ENCODE results near the gene MRGPRX2.

MRGPRX2 gene

DNA sequence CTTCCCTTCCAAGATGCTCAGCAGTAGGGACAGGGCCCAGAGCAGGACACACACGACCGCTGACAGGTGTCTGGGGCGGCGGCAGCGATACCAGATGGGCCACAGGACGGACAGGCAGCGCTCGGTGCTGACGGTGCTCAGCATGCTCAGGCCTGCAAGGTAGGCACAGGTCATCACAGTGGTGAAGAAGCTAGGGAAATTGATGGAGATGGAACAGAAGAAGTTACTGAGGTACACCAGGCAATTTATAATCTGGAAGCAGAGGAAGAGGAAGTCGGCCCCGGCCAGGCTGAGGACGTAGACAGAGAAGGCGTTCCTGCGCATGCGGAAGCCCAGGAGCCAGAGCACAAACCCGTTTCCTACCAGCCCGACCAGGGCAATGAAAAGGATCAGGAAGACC is 4.6 kb downstream of the MRGPRX2 start:
- no peak for DNase-seq (ENCODE audit: extremely low read depth, low read depth)
- TF ChIP-seq, protein P1, sequence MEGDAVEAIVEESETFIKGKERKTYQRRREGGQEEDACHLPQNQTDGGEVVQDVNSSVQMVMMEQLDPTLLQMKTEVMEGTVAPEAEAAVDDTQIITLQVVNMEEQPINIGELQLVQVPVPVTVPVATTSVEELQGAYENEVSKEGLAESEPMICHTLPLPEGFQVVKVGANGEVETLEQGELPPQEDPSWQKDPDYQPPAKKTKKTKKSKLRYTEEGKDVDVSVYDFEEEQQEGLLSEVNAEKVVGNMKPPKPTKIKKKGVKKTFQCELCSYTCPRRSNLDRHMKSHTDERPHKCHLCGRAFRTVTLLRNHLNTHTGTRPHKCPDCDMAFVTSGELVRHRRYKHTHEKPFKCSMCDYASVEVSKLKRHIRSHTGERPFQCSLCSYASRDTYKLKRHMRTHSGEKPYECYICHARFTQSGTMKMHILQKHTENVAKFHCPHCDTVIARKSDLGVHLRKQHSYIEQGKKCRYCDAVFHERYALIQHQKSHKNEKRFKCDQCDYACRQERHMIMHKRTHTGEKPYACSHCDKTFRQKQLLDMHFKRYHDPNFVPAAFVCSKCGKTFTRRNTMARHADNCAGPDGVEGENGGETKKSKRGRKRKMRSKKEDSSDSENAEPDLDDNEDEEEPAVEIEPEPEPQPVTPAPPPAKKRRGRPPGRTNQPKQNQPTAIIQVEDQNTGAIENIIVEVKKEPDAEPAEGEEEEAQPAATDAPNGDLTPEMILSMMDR (IDR thresholded peaks at IDR 0.05; ENCODE audit: low read depth, low read length): no peak

DNA sequence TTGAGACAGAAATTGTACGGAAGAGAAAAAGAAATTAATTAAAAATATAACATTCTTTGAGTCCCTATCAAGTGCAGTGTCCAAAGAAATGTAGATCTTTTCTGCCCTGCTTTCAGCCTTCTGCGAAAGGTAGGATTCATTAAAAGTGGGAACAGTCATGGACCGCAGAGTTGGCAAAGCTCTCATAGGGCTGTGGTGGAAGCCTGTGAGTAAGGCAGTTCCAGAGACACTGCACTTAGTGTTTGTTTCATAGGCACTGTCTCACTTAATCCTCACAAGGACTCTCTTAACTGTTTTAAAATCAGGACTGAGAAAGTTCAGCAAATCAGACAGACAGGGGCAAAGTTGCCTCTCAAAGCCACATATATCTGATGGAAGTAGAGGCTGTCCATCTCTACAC is 5.5 kb downstream of the MRGPRX2 start:
- DNase-seq (ENCODE audit: extremely low read depth, low read depth): no peak
- TF ChIP-seq, protein P1 (IDR thresholded peaks at IDR 0.05; ENCODE audit: low read depth, low read length): no peak

- TF ChIP-seq, protein P1 (IDR thresholded peaks at IDR 0.05; ENCODE audit: low read depth, low read length): no peak
These were observed 6.6 kb downstream of the MRGPRX2 start for GRCh38 chr11:19053909-19054308.

DNA sequence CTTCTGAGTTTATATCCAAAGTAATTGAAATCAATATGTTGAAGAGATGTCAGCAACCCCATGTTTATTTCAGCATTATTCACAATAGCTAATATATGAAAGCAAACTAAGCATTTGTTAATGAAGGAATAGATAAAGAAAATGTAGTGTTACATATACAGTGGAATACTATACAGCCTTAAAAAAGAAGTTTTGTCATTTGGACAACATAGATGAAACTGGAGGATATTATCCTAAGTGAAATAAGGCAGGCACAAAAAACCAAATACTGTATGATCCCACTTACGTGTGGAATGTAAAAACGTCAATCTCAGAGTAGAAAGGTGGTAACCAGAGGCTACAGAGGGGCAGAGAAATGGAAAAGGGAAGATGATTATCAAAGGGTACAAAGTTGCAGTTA is 10.2 kb downstream of the MRGPRX2 start:
- no peak for DNase-seq (ENCODE audit: extremely low read depth, low read depth)
- TF ChIP-seq, protein P1 (IDR thresholded peaks at IDR 0.05; ENCODE audit: low read depth, low read length): no peak

More at GRCh38 chr11:19053909-19054308, 6.6 kb downstream of the MRGPRX2 start:
- DNase-seq (ENCODE audit: extremely low read depth, low read depth): no peak

GRCh38 chr11:19049351-19049750 is 11.2 kb downstream of the MRGPRX2 start:
- no peak for DNase-seq (ENCODE audit: extremely low read depth, low read depth)
- TF ChIP-seq, protein P1 (IDR thresholded peaks at IDR 0.05; ENCODE audit: low read depth, low read length): no peak

GRCh38 chr11:19040051-19040450 is 20.5 kb downstream of the MRGPRX2 start:
- no peak for DNase-seq (ENCODE audit: extremely low read depth, low read depth)
- TF ChIP-seq, protein P1 (IDR thresholded peaks at IDR 0.05; ENCODE audit: low read depth, low read length): no peak

DNA sequence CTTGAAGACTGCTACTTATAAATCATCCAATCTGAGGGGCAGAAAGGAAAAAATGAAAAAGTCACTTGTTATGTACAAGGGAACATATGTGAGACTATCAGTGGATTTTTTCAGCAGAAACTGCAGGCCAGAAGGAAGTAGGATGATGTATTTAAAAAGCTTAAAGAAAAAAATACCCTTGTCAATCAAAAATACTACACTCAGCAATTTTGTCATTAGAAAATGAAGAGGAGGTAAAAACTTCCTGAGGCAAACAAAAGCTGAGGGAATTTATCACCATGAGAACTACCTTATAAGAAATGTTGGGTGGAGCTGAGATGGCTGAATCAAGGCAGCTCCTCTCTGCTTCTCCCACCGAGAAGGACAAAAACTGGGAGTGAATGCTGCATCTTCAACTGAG is 21.1 kb downstream of the MRGPRX2 start:
- TF ChIP-seq, protein P1 (IDR thresholded peaks at IDR 0.05; ENCODE audit: low read depth, low read length): no peak
- DNase-seq (ENCODE audit: extremely low read depth, low read depth): no peak
